Neural cell (in vitro differentiated cells): Measurements from ENCODE around the gene TLR9. TPM values are rescaled to one million over a fixed set of nuclear protein-coding genes. Genes with fewer than 3 reads are reported as not detected.

ENCODE experiments used
- H2AFZ ChIP-seq: fragments of 200-600, 300-800 bp; sonication (generic), shearing (Covaris generic); 2 replicates; pipeline ENCODE4 v1.6.0; 2014; ENCODE audit warnings: low read depth, mild to moderate bottlenecking, antibody characterized with exemption, low read length, moderate library complexity
- H3F3A ChIP-seq: fragments of 200-600 bp; shearing (Covaris generic); 2 replicates; pipeline ENCODE4 v1.6.1; 2016; ENCODE audit warnings: mild to moderate bottlenecking, moderate library complexity, mixed read lengths, antibody characterized with exemption, low read length; ENCODE audit not compliant: insufficient read depth, poor library complexity, severe bottlenecking
- H3K27ac ChIP-seq: fragments of 200-600, 300-800 bp; sonication (generic), shearing (Covaris generic); 2 replicates; pipeline ENCODE4 v1.5.1; 2014; ENCODE audit warnings: mild to moderate bottlenecking, low read length, moderate library complexity
- H3K27me3 ChIP-seq: fragments of 300-800, 200-600 bp; sonication (generic), shearing (Covaris generic); 2 replicates; pipeline ENCODE4 v1.6.0; 2014; ENCODE audit warnings: mild to moderate bottlenecking, low read depth, low read length, moderate library complexity; ENCODE audit not compliant: insufficient read depth
- H3K36me3 ChIP-seq: fragments of 300-800, 200-600 bp; sonication (generic), shearing (Covaris generic); 2 replicates; pipeline ENCODE4 v1.5.1; 2014; ENCODE audit warnings: mild to moderate bottlenecking, antibody characterized with exemption, low read length, moderate library complexity; ENCODE audit not compliant: insufficient read depth
- H3K4me2 ChIP-seq: fragments of 300-800, 200-600 bp; sonication (generic), shearing (Covaris generic); 2 replicates; pipeline ENCODE4 v1.6.0; 2014; ENCODE audit warnings: mild to moderate bottlenecking, low read length
- H3K4me3 ChIP-seq: fragments of 300-800, 200-600 bp; sonication (generic), shearing (Covaris generic); 2 replicates; pipeline ENCODE4 v1.5.1; 2014; ENCODE audit warnings: mild to moderate bottlenecking, low read length, moderate library complexity
- H3K79me2 ChIP-seq: fragments of 200-600 bp; shearing (Covaris generic); replicated peaks from 2 replicates; pipeline ENCODE4 v1.6.0; 2014; ENCODE audit warnings: mild to moderate bottlenecking, low read length, moderate library complexity; ENCODE audit not compliant: insufficient read depth
- H3K9ac ChIP-seq: fragments of 300-800, 200-600 bp; sonication (generic), shearing (Covaris generic); 2 replicates; pipeline ENCODE4 v1.6.1; 2016; ENCODE audit warnings: mild to moderate bottlenecking, low read length, mixed read lengths
- H3K9me2 ChIP-seq: fragments of 200-600 bp; shearing (Covaris generic); 2 replicates; pipeline ENCODE4 v1.6.1; 2016; ENCODE audit warnings: mild to moderate bottlenecking, low read length, mixed read lengths; ENCODE audit not compliant: insufficient read depth
- H3K9me3 ChIP-seq: fragments of 200-600, 300-800 bp; sonication (generic), shearing (Covaris generic); 2 replicates; pipeline ENCODE4 v1.6.1; 2016; ENCODE audit warnings: mild to moderate bottlenecking, mixed run types, low read length, moderate library complexity, mixed read lengths
- H4K20me1 ChIP-seq: fragments of 200-600 bp; shearing (Covaris generic); 2 replicates; pipeline ENCODE4 v1.6.1; 2016; ENCODE audit warnings: mild to moderate bottlenecking, mixed run types; ENCODE audit not compliant: insufficient read depth
- CTCF ChIP-seq: fragments of 450-650 bp; IDR thresholded peaks from 2 replicates; pipeline ENCODE4 v1.5.1; 2014; ENCODE audit warnings: antibody characterized with exemption, mild to moderate bottlenecking, moderate library complexity; ENCODE audit not compliant: poor library complexity, severe bottlenecking
- EP300 ChIP-seq: fragments of 450-650 bp; conservative IDR thresholded peaks from 2 replicates; pipeline ENCODE4 v1.6.1; 2014; ENCODE audit warnings: antibody characterized with exemption, mild to moderate bottlenecking, moderate library complexity; ENCODE audit not compliant: poor library complexity, severe bottlenecking
- EZH2 ChIP-seq: fragments of 200-600, 300-800 bp; shearing (Covaris generic), sonication (generic); IDR thresholded peaks from 2 replicates; pipeline ENCODE4 v1.6.1; 2014; ENCODE audit warnings: antibody characterized with exemption, low read length, borderline replicate concordance, mild to moderate bottlenecking; ENCODE audit not compliant: insufficient read depth, poor library complexity, severe bottlenecking
- MXI1 ChIP-seq: fragments of 450-650 bp; conservative IDR thresholded peaks from 2 replicates; pipeline ENCODE4 v1.6.1; 2014; ENCODE audit warnings: antibody characterized with exemption, mild to moderate bottlenecking; ENCODE audit not compliant: poor library complexity, severe bottlenecking
- POLR2AphosphoS5 ChIP-seq: IDR thresholded peaks from 2 replicates; pipeline ENCODE4 v1.6.1; 2012
- RAD21 ChIP-seq: fragments of 450-650 bp; conservative IDR thresholded peaks from 2 replicates; pipeline ENCODE4 v1.6.1; 2014; ENCODE audit warnings: antibody characterized with exemption, mild to moderate bottlenecking, moderate library complexity
- REST ChIP-seq: IDR thresholded peaks from 2 replicates; pipeline ENCODE4 v1.6.1; 2012; ENCODE audit warnings: borderline replicate concordance
- SMC3 ChIP-seq: fragments of 450-650 bp; conservative IDR thresholded peaks from 2 replicates; pipeline ENCODE4 v1.6.1; 2014; ENCODE audit warnings: antibody characterized with exemption, mild to moderate bottlenecking, moderate library complexity; ENCODE audit not compliant: poor library complexity
- TAF1 ChIP-seq: IDR thresholded peaks from 2 replicates; pipeline ENCODE4 v1.6.1; 2012; ENCODE audit warnings: low read depth
- polyA plus RNA-seq: library from polyadenylated mRNA; depleted of rRNA; stranded (reverse); fragments of >200 nt; gene quantifications from 2 replicates; pipeline ENCODE4 v1.2.3, GENCODE V29; 2014

TLR9 gene
- polyA plus RNA-seq, 1 donor from 2014 or later = not detected

GRCh38 chr3:52183786-52184445 lies 41.5 kb downstream of the TLR9 start:
- H3F3A ChIP-seq = no peaks in the 10 kb centered on the region
- H3K27ac ChIP-seq = no peak overlapping the region
- no peaks in the 10 kb centered on the region for H4K20me1 ChIP-seq

GRCh38 chr3:52182691-52183090 lies 42.8 kb downstream of the TLR9 start:
- Histone ChIP-seq H3K27ac (no peak overlapping the region), H2AFZ (no peak overlapping the region), H4K20me1 (no peaks in the 10 kb centered on the region), H3K79me2 (no peaks in the 10 kb centered on the region), H3K4me2 (no peak overlapping the region), H3K36me3 (no peaks in the 10 kb centered on the region), H3K9me3 (no peaks in the 10 kb centered on the region), H3K9ac (no peak overlapping the region), H3F3A (no peaks in the 10 kb centered on the region), H3K4me3 (no peak overlapping the region), H3K27me3 (no peaks in the 10 kb centered on the region), H3K9me2 (no peaks in the 10 kb centered on the region)
- no peak for TF ChIP-seq CTCF
- TF ChIP-seq REST = no peak
- TF ChIP-seq RAD21 = no peak
- no peak for TF ChIP-seq EZH2
- no peak for TF ChIP-seq SMC3

More at GRCh38 chr3:52183786-52184445, 41.5 kb downstream of the TLR9 start:
- H2AFZ ChIP-seq = no peak overlapping the region
- H3K36me3 ChIP-seq = no peaks in the 10 kb centered on the region
- no peaks in the 10 kb centered on the region for H3K9me2 ChIP-seq
- no peak for TF ChIP-seq TAF1
- TF ChIP-seq SMC3 = no peak
- no peak for TF ChIP-seq EZH2
- no peak for TF ChIP-seq POLR2AphosphoS5
- TF ChIP-seq EP300 = no peak
- no peak for TF ChIP-seq RAD21
- TF ChIP-seq CTCF = no peak
- no peak for TF ChIP-seq REST
- TF ChIP-seq MXI1 = no peak
- H3K27me3 ChIP-seq = no peaks in the 10 kb centered on the region
- no peak overlapping the region for H3K9ac ChIP-seq
- no peak overlapping the region for H3K4me3 ChIP-seq
- H3K79me2 ChIP-seq = no peaks in the 10 kb centered on the region
- no peak overlapping the region for H3K4me2 ChIP-seq
- H3K9me3 ChIP-seq = no peaks in the 10 kb centered on the region
